OCI-M1 (cell line): ENCODE data around the gene PLS1.
"Not testable (repeated sequence)": the region's sequence is repeated elsewhere in the genome, so short reads cannot be mapped to it uniquely, and the experiment has no call there.

Experiments used
- DNase-seq: peaks from one replicate; lab custom pipeline; 2025; lab: John Stamatoyannopoulos, UW

PLS1 gene, protein sequence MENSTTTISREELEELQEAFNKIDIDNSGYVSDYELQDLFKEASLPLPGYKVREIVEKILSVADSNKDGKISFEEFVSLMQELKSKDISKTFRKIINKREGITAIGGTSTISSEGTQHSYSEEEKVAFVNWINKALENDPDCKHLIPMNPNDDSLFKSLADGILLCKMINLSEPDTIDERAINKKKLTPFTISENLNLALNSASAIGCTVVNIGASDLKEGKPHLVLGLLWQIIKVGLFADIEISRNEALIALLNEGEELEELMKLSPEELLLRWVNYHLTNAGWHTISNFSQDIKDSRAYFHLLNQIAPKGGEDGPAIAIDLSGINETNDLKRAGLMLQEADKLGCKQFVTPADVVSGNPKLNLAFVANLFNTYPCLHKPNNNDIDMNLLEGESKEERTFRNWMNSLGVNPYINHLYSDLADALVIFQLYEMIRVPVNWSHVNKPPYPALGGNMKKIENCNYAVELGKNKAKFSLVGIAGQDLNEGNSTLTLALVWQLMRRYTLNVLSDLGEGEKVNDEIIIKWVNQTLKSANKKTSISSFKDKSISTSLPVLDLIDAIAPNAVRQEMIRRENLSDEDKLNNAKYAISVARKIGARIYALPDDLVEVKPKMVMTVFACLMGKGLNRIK

DNA sequence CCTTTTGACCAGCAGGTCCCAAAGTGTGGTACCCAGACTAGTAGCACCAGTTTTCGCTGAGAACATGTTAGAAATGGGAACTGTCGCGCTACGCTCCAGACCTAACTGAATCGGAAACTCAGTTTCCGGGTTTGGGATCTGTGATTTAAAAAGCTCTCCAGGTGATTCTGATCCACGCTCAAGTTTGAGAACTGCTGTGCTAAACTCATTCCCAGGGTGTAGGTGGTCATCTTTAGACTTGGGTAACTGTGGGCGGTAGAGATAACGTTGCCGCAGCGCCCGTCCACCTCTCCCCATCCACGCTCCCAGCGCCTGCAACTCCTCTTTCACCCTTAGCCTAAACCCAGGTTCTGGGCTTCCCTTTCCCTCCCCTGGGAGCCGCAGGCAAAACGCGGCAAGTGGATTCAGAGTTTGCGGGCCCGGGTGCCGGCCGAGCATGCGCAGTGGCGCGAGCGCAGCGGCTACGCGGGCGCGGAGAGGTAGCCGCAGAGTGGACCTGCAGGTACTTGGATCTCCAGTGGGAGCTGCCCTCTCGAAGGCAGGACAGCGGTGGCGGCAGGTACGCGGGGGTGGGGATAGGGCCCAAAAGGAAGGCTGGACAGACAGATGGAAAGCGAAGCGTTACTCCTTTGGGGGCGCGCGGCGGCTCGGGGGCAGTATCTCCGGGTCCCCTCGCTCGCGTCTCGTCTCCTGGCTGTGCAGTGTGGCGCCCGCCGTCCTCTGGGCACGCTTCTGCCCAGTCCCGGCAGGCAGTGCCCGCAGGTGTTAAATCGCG, at the start of gene PLS1:
Gene PLS1, plus strand, starts transcription at position 443 of the 775 bp plus-strand sequence. CDS start 67,845 bp downstream, outside the sequence.
- DNase-seq: peak; percentile 95

DNA sequence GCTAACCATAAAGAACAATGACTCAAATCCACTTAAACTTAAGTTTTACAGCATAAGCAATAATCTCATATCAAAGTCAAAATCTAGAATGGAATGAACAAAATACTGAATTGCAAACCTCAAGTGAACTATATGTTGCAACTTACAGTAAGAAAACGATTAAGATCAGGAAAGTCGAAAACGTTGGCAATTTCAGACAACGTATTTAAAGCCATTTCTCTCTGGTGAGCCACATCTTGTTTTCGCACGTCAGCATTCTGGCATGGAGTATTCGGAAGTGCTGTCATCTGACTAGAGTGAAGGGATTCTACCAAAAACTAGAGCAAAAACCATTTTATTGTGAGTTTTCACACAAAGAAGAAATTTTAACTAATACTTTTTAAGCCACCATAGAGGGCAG, 46.2 kb upstream of the PLS1 start:
- DNase-seq: no peak

DNA sequence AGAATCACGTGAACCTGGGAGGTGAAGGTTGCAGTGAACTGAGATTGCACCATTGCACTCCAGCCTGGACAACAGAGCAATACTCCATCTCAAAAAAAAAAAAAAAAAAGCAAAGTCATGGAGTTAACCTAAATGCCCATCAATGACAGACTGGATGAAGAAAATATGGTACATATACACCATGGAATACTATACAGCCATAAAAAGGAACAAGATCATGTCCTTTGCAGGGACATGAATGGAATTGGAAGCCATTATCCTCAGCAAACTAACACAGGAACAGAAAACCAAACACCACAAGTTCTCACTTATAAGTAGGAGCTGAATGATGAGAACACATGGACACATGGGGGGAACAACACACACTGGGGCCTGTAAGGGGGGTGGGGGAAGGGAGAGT, 43.6 kb upstream of the PLS1 start:
- not testable (repeated sequence) for DNase-seq

DNA sequence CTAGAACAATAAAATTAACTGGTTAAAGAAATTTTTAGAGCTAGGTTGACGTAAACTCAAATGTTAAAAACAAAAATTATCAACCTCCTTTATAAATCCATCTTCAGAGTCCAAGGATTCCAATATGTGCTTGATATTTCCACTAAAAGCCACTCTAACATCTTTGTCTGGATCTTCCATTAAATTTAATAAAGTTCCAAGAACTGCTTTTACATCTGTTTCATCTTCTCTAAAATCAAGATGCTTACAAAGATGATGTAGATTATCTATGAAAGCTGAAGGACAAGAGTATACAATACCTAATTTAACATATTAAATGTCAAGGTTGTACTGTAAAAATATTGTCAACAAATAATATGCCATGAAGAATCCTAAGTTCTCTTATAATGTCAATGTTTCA, 42.5 kb upstream of the PLS1 start:
- DNase-seq: no peak

DNA sequence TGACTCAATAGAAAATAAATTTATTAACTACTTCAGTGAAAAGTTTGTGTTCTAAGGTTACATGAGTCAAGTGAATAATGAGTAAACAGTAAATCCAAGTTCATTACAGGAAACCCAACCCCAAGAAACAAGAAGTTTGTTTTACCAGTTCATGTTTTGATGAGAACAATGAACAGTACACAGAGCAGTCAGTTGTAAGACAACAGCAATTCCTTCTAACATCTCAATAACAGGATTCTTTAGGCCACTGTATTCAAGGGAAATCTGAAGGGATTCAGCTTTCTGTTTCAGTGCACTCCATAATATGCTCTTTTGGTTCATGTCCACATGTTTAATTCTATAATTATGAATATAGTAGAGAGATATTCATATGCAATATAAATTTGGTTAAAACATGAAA, 36.1 kb upstream of the PLS1 start:
- DNase-seq: no peak

DNA sequence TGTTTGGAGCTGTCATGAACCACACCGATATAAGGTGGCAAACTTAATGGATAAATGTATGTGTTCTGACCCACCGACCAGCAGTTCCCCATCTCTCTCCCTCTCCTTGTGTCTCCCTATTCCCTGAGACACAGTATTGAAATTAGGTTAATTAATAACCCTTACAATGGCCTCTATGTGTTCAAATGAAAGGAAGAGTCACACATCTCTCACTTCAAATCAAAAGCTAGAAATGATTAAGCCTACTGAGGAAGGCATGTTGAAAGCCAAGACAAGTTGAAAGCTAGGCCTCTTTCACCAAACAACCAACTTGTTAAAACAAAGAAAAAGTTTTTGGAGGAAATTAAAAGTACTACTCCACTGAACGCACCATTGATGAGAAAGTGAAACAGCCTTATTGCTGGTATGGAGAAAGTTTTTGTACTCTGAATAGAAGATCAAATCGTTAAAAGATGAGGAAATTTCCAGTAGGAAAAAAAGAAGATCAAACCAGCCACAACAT, 32.6 kb upstream of the PLS1 start:
- no peak for DNase-seq

DNA sequence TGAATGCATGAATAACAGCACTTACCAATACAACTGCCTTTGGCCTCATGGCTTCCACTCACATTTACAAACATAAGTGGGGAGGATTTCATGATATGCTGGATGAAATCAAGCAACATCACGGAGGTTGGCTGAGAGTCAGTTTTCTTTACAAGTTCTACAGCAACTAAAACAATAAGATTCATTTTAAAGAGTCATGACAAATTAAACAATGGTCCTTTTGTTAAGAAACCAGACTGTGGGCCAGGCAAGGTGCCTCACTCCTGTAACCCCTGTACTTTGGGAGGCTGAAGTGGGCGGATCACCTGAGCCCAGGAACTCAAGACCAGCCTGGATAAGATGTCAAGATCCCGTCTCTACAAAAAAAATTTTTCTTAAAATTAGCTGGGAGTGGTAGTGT, 30.1 kb upstream of the PLS1 start:
- no peak for DNase-seq

DNA sequence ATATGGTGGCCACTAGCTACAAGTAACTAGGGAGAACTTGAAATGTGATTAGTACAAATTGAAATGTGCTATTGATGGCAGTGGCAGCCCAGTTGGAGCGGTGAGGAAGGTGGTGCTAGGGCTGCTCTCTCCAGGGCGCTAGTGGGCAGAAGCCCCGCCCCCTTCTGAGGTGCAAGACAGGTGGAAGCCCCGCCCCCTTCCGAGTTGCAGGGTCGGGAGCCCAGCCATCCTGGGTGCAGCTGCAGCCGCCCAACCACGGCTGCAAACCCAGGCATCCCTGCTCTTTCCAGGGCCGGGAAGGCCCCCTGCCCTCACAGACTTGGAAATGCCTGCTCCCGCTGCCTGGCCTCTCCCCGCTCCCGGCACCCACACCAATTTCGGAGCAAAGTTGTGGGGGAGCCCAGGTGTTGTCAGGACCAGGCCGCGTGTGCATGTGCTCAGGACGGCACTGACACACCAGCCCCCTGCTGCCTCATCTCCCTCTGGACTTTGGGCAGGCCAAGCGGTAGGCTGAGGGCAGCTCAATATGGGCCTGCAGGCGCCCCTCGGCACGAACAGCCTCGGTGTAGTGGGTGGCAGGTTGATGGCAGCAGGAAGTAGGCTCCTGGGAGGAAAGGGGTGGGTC, 27.7 kb upstream of the PLS1 start:
- DNase-seq: no peak

DNA sequence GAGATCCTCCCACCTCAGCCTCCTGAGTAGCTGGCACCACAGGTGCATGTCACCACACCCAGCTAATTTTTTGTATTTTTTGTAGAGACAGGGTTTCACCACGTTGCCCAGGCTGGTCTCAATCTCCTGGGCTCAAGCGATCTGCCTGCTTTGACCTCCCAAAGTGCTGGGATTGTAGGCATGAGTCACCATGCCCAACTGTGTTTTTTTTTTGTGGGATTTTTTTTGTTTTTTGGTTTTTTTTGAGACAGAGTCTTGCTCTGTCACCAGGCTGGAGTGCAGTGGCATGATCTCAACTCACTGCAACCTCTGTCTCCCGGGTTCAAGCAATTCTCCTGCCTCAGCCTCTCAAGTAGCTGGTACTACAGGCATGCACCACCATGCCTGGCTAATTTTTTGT, 26.8 kb upstream of the PLS1 start:
- not testable (repeated sequence) for DNase-seq

DNA sequence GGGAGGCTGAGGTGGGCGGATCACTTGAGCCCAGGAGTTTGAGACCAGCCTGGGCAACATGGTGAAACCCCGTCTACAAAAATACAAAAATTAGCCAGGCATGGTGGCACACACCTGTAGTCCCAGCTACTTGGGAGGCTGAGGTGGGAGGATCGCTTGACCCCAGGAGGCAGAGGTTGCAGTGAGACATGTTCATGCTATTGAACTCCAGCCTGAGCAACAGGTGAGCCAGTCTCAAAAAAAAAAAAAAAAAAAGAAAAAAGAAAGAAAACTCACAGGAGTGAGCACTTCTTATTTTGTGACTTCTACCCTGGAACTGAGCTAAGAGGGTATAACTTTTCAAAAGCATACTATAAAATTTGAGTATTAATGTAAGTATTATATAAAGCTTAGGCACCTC, 22.0 kb upstream of the PLS1 start:
- not testable (repeated sequence) for DNase-seq

DNA sequence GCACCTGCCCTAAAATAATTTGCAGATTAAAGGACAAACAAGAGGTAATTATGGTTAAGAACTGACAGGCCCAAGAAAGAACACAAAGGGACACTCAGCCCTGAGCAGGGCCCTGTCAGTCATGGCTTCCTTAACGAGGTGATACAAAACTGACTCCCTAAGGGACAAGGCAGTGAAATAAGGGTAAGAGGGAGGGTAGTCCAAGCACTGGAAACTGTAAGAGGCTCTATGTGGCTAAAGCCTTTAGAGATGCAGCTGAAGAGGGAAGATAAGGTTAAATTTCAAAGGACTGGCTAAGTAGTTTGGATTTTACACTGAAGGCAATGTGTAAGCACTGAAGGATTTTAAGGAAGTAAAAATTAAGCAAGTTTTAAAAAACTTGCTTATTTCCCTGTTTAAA, 21.5 kb upstream of the PLS1 start:
- peak; percentile 80 for DNase-seq

DNA sequence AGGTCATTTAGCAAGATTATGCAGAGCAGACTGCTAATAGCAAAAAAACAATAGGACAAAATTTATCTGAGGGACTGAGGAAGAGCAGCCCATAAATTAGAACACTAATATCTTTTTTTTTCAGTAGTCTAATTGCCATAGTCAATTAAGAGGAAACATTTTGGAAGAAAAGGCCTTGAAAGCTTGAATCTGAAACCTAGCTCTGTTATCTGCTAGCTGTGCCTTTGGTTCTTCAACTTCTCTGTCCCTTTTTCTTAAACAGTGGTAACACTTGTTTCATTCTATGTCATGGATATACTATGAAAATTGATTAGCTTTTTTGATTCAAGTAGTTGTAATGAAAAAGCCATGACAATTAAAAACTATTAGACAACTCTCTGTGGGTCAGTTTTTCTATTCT, 19.4 kb upstream of the PLS1 start:
- peak; percentile 26 for DNase-seq

DNA sequence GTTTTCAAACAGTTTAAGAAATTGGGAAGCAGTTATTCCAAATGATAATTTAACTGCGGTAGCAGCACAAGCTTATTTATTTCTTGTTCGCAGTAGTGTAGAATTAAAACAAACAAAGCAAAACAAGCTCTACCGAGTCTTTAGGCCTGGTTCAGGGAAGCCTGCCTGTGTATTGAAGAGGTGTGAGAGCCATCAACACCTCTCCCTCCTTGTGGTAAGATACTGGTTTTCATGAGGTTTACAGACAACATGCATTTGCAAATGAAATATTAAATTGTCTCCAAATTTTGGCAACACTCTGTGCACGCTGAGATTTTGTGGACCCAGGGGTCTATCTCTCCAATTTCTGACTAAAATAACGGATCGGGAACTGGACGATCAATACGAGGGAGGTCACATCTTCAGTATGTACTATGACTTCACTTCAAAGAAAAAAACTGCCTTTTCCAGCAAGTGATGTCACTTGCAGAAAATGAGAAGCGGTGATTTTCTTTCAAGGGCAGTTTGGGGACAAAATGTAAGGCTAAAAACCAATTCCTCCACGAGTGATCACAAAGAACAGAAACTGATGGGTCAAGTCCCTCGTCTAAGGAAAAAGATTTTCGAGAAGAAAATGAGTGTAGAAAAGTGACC, 18.4 kb upstream of the PLS1 start:
- peak; percentile 45 for DNase-seq

DNA sequence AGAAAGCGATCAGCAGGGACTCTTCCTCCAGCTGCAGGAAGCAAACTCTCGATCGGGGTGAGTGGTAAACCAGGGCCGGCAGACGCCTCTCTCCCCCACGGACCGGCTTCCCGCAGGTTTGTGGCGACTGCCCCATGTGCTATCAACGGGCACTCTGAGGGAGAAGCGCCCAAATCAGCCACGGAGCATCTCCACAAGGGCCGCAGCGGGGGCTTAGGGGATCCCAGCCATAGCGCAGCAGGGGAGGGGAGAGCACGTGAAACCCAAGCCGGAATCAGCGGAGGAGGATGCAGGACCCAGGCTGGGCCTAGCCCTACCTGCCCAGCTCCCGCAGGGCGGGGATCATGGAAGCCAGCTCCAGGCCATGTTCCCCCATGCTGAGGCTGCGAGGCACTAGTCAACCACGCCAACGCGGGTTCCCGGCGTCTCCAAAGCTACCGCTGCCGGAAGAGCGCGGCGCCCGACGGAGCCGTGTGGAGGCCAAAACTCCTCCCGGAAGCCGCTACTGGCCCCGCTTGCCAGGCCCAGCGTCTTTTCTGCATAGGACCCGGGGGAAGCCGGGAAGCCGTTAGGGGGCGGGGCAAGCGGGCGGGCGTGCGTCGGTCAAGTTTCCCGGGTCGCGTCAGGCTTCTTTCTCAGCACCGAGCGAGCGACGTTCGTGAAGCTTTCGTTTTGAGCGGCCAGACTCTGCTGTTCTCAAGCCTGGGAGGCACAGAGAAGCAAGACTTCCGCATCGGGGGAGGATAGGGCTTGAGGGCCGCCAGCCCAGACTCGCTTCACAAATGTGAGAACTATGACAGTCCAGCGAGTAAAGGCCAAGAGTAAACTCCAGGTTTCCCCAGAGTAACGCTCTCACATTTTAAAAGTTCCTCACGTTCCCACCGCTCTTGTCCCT, 17.6 kb upstream of the PLS1 start, which contains the start of gene ATR:
Gene ATR, minus strand, starts transcription at position 405 of the 895 bp plus-strand sequence. Its CDS starts 29 bp downstream, at position 376.
- peak; percentile 98 for DNase-seq

DNA sequence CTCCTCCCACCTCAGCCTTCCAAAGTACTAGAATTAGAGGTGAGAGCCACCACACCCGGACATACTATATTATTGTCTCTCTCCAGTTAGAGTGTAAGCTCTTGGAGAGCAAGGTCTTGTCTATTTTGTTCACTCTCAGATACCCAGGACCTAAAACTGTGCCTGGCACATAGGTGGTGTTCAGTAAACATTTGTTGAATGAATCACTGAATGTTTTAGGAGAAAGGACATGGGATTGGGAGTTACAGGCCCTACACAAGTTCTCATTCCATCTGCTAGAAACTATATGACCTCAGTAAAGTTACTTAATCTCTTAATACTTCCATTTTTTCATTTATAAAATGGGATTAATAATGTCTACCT, 16.2 kb upstream of the PLS1 start:
- DNase-seq: no peak

DNA sequence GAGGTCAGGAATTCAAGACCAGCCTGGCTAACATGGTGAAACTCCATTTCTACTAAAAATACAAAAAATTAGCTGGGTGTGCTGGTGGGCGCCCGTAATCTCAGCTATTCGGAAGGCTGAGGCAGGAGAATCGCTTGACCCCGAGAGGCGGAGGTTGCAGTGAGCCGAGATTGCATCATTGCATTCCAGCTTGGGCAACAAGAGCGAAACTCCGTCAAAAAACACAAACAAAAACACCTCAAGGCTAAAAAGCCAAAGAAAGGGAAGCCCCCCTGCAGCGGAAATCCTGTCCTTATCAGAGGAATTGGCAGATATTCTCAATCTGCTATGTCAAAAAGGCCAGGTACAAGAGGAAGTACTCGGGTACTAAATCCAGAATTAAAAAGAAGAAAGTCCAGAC, 15.1 kb upstream of the PLS1 start:
- not testable (repeated sequence) for DNase-seq

DNA sequence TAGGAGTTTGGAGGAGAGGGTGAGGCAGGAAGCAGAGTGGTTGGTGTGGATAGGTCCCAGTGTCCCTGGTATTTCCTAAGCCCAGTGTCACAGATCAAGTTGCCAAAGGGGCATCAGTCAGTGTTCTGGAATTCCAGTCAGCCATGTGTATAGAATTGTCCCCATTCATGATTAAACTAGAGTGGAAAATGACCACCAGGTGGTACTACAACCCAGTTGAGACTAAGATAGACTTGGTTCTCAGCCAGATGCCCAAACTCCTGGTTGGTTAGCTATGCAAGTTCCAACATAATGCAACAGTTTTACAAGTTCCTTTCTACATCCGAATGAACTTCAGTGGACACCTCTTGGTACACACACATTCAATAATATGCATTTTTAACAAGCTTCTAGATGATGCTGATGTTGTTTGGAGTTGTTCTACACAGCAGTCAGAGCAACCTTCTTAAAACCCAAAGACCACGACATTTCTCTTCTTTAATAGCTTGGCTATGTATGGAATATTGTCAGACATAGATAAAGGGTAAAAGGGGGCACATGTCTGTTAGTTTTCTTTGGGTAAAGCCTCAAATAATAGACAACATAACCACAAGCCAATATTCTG, 9.3 kb upstream of the PLS1 start:
- DNase-seq: peak; percentile 85

DNA sequence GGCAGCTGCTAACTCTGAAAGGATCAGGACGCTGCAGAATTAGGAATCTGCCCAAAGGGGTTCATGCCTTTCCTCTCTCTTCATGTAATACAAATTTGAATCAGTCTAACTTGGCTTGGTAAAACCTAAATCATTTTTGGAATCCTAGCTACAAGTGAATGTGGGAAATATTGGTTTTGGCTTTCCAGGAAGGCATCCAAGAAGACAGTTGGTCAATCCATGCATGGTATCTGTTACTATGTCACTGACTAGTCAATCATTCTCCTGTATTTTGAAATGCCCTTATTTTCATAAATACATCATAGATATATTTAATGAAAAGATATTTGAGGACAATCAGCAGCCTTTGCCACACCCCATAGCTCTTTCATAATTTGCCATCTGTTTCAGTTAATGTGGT, 7.5 kb upstream of the PLS1 start:
- DNase-seq: no peak

DNA sequence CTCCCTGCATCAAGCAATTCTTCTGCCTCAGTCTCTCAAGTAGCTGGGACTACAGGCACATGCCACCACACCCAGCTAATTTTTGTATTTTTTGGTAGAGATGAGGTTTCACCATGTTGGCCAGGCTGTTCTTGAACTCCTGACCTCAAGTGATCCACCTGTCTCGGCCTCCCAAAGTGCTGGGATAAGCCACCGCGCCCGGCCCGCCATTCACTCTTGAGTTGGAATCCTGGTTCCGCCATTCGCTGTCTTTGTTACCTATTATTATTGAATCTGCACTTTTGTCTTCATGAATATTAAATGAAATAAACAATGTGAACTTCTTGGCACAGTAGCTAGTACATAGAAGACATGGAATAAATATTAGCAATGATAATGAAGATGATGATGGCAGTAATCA, 3.9 kb upstream of the PLS1 start:
- DNase-seq: not testable (repeated sequence)

DNA sequence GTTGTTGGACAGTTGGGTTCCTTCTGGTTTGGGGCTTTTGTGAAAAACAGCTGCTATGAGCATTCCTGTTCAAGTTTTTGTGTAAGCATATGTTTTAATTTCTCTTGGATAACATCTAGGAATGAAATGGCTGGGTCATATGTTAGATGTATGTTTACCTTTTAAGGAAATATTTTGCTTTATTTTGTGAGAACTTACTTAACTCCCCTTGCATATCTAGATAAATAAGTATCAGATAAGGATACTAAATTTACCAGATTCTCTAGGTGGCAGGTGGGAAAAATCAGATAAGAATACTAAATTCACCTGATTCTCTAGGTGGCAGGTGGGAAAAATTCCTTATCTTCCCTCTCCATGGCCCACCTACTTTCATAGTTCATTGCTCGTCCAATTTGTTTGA, 1.1 kb upstream of the PLS1 start:
- DNase-seq: no peak
